HEK293 (cell line): Measurements from ENCODE around the gene ZBED6.

Experiments used
- IKZF3 ChIP-seq: fragments of 450-650 bp; IDR thresholded peaks from 2 replicates; pipeline ENCODE4 v1.5.0; 2018; ENCODE audit warnings: missing biosample characterization, mild to moderate bottlenecking, missing genetic modification characterization, moderate library complexity
- KLF8 ChIP-seq: fragments of 450-650 bp; formaldehyde crosslinking; IDR thresholded peaks from 2 replicates; pipeline ENCODE4 v1.5.1; 2016; ENCODE audit warnings: missing biosample characterization, missing genetic modification characterization
- PRDM6 ChIP-seq: fragments of 450-650 bp; formaldehyde crosslinking; IDR thresholded peaks from 2 replicates; pipeline ENCODE4 v1.5.1; 2017; ENCODE audit warnings: missing biosample characterization, missing genetic modification characterization
- SP3 ChIP-seq: fragments of 450-650 bp; formaldehyde crosslinking; IDR thresholded peaks from 2 replicates; pipeline ENCODE4 v1.5.1; 2016; ENCODE audit warnings: missing biosample characterization, missing genetic modification characterization
- ZBTB20 ChIP-seq: fragments of 450-650 bp; formaldehyde crosslinking; IDR thresholded peaks from 2 replicates; pipeline ENCODE4 v1.5.1; 2016; ENCODE audit warnings: missing biosample characterization, missing genetic modification characterization
- ZBTB26 ChIP-seq: fragments of 450-650 bp; formaldehyde crosslinking; optimal IDR thresholded peaks from 2 replicates; pipeline ENCODE3; 2016; ENCODE audit warnings: missing biosample characterization, mild to moderate bottlenecking, missing genetic modification characterization
- ZNF114 ChIP-seq: fragments of 450-650 bp; formaldehyde crosslinking; IDR thresholded peaks from 2 replicates; pipeline ENCODE4 v1.5.0; 2017; ENCODE audit warnings: missing biosample characterization, missing genetic modification characterization
- ZNF133 ChIP-seq: fragments of 450-650 bp; formaldehyde crosslinking; IDR thresholded peaks from 2 replicates; pipeline ENCODE4 v1.5.1; 2016; ENCODE audit warnings: missing biosample characterization, missing genetic modification characterization
- ZNF146 ChIP-seq: fragments of 450-650 bp; formaldehyde crosslinking; IDR thresholded peaks from 2 replicates; pipeline ENCODE4 v1.5.1; 2016; ENCODE audit warnings: missing biosample characterization, missing genetic modification characterization
- ZNF211 ChIP-seq: fragments of 450-650 bp; formaldehyde crosslinking; IDR thresholded peaks from 2 replicates; pipeline ENCODE4 v1.5.1; 2016; ENCODE audit warnings: low read depth, missing biosample characterization, missing genetic modification characterization
- ZNF24 ChIP-seq: fragments of 450-650 bp; formaldehyde crosslinking; IDR thresholded peaks from 2 replicates; pipeline ENCODE4 v1.5.1; 2016; ENCODE audit warnings: missing biosample characterization, missing genetic modification characterization
- ZNF311 ChIP-seq: fragments of 450-650 bp; formaldehyde crosslinking; IDR thresholded peaks from 2 replicates; pipeline ENCODE4 v1.5.1; 2017; ENCODE audit warnings: missing biosample characterization, missing genetic modification characterization, borderline replicate concordance
- ZNF335 ChIP-seq: fragments of 450-650 bp; formaldehyde crosslinking; conservative IDR thresholded peaks from 2 replicates; pipeline ENCODE4 v1.5.1; 2016; ENCODE audit warnings: missing biosample characterization, missing genetic modification characterization
- ZNF341 ChIP-seq: fragments of 450-650 bp; formaldehyde crosslinking; IDR thresholded peaks from 2 replicates; pipeline ENCODE4; 2016; ENCODE audit warnings: low read depth, missing biosample characterization, missing genetic modification characterization
- ZNF366 ChIP-seq: fragments of 450-650 bp; formaldehyde crosslinking; conservative IDR thresholded peaks from 2 replicates; pipeline ENCODE4 v1.5.1; 2016; ENCODE audit warnings: missing biosample characterization, missing genetic modification characterization
- ZNF404 ChIP-seq: fragments of 450-650 bp; formaldehyde crosslinking; IDR thresholded peaks from 2 replicates; pipeline ENCODE4 v1.5.1; 2017; ENCODE audit warnings: missing biosample characterization, missing genetic modification characterization
- ZNF433 ChIP-seq: fragments of 450-650 bp; formaldehyde crosslinking; IDR thresholded peaks from 2 replicates; pipeline ENCODE4 v1.5.1; 2016; ENCODE audit warnings: missing biosample characterization, missing genetic modification characterization, low read depth
- ZNF501 ChIP-seq: fragments of 450-650 bp; formaldehyde crosslinking; IDR thresholded peaks from 2 replicates; pipeline ENCODE4 v1.5.1; 2016; ENCODE audit warnings: missing biosample characterization, missing genetic modification characterization
- ZNF514 ChIP-seq: fragments of 450-650 bp; formaldehyde crosslinking; IDR thresholded peaks from 2 replicates; pipeline ENCODE4 v1.5.1; 2016; ENCODE audit warnings: missing biosample characterization, missing genetic modification characterization
- ZNF561 ChIP-seq: fragments of 450-650 bp; IDR thresholded peaks from 2 replicates; pipeline ENCODE4 v1.5.1; 2018; ENCODE audit warnings: missing biosample characterization, missing genetic modification characterization, borderline replicate concordance
- ZNF580 ChIP-seq: fragments of 450-650 bp; formaldehyde crosslinking; IDR thresholded peaks from 2 replicates; pipeline ENCODE4 v1.5.1; 2016; ENCODE audit warnings: missing biosample characterization, missing genetic modification characterization
- ZNF596 ChIP-seq: fragments of 450-650 bp; IDR thresholded peaks from 2 replicates; pipeline ENCODE4 v1.5.0; 2018; ENCODE audit warnings: missing biosample characterization, mild to moderate bottlenecking, missing genetic modification characterization, moderate library complexity
- ZNF610 ChIP-seq: fragments of 450-650 bp; formaldehyde crosslinking; IDR thresholded peaks from 2 replicates; pipeline ENCODE4 v1.5.1; 2016; ENCODE audit warnings: missing biosample characterization, missing genetic modification characterization, borderline replicate concordance
- ZNF776 ChIP-seq: fragments of 450-650 bp; formaldehyde crosslinking; IDR thresholded peaks from 2 replicates; pipeline ENCODE4 v1.5.0; 2017; ENCODE audit warnings: missing biosample characterization, missing genetic modification characterization, borderline replicate concordance
- ZNF785 ChIP-seq: fragments of 450-650 bp; formaldehyde crosslinking; IDR thresholded peaks from 2 replicates; pipeline ENCODE4 v1.5.1; 2016; ENCODE audit warnings: missing biosample characterization, missing genetic modification characterization
- ZNF830 ChIP-seq: fragments of 450-650 bp; IDR thresholded peaks from 2 replicates; pipeline ENCODE4 v1.5.0; 2018; ENCODE audit warnings: missing biosample characterization, missing genetic modification characterization, low read depth, mild to moderate bottlenecking, moderate library complexity
- TF ChIP-seq, protein P1 (sequence below): fragments of 450-650 bp; formaldehyde crosslinking; IDR thresholded peaks from 2 replicates; pipeline ENCODE4 v1.5.1; 2016; ENCODE audit warnings: missing biosample characterization, missing genetic modification characterization
- TF ChIP-seq, protein P2 (sequence below): fragments of 450-650 bp; formaldehyde crosslinking; IDR thresholded peaks from 2 replicates; pipeline ENCODE4 v1.5.1; 2016; ENCODE audit warnings: missing biosample characterization, missing genetic modification characterization
- TF ChIP-seq, protein P3 (sequence below): fragments of 450-650 bp; formaldehyde crosslinking; IDR thresholded peaks from 2 replicates; pipeline ENCODE4 v1.5.1; 2016; ENCODE audit warnings: missing biosample characterization, missing genetic modification characterization
- TF ChIP-seq, protein P4 (sequence below): fragments of 450-650 bp; formaldehyde crosslinking; IDR thresholded peaks from 2 replicates; pipeline ENCODE4 v1.5.1; 2016; ENCODE audit warnings: missing biosample characterization, missing genetic modification characterization

Gene ZBED6

GRCh38 chr1:203795441-203796235 is at the start of gene ZBED6, which contains the start of gene ZC3H11A (continued):
- TF ChIP-seq, protein P1, sequence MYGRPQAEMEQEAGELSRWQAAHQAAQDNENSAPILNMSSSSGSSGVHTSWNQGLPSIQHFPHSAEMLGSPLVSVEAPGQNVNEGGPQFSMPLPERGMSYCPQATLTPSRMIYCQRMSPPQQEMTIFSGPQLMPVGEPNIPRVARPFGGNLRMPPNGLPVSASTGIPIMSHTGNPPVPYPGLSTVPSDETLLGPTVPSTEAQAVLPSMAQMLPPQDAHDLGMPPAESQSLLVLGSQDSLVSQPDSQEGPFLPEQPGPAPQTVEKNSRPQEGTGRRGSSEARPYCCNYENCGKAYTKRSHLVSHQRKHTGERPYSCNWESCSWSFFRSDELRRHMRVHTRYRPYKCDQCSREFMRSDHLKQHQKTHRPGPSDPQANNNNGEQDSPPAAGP (tag by site-specific recombination) = no peak
- TF ChIP-seq ZNF433 (no peak), ZNF580 (tag by site-specific recombination) (peak; percentile 76), ZNF133 (tag by site-specific recombination) (no peak), ZNF146 (tag by site-specific recombination) (no peak), ZNF311 (no peak), ZNF561 (no peak), ZNF785 (no peak), SP3 (tag by site-specific recombination) (peak; percentile 96), ZNF114 (tag by site-specific recombination) (no peak), ZBTB20 (no peak; the same call in none of the 2 replicates), ZNF501 (tag by site-specific recombination) (0 out of 2 replicates have a peak, but pooled peaks have one; percentile 48), ZBTB26 (tag by site-specific recombination) (peak; percentile 40), ZNF404 (tag by site-specific recombination) (no peak), ZNF24 (tag by site-specific recombination) (peak; percentile 91), ZNF335 (tag by site-specific recombination) (peak; percentile 93), ZNF211 (tag by site-specific recombination) (no peak), ZNF366 (tag by site-specific recombination) (0 out of 2 replicates have a peak, but pooled peaks have one; percentile 8), ZNF596 (no peak), ZNF830 (tag by site-specific recombination) (no peak), IKZF3 (tag by site-specific recombination) (0 out of 2 replicates have a peak, but pooled peaks have one; percentile 28), ZNF514 (no peak), KLF8 (tag by site-specific recombination) (peak; percentile 82; the same call in 1 of the 2 replicates), ZNF776 (tag by site-specific recombination) (no peak), ZNF610 (tag by site-specific recombination) (peak; percentile 82; the same call in 1 of the 2 replicates), ZNF341 (tag by site-specific recombination) (peak; percentile 48; the same call in 1 of the 2 replicates), PRDM6 (no peak)
- TF ChIP-seq, protein P2, sequence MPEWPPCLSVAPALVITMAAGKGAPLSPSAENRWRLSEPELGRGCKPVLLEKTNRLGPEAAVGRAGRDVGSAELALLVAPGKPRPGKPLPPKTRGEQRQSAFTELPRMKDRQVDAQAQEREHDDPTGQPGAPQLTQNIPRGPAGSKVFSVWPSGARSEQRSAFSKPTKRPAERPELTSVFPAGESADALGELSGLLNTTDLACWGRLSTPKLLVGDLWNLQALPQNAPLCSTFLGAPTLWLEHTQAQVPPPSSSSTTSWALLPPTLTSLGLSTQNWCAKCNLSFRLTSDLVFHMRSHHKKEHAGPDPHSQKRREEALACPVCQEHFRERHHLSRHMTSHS = no peak
- TF ChIP-seq, protein P3, sequence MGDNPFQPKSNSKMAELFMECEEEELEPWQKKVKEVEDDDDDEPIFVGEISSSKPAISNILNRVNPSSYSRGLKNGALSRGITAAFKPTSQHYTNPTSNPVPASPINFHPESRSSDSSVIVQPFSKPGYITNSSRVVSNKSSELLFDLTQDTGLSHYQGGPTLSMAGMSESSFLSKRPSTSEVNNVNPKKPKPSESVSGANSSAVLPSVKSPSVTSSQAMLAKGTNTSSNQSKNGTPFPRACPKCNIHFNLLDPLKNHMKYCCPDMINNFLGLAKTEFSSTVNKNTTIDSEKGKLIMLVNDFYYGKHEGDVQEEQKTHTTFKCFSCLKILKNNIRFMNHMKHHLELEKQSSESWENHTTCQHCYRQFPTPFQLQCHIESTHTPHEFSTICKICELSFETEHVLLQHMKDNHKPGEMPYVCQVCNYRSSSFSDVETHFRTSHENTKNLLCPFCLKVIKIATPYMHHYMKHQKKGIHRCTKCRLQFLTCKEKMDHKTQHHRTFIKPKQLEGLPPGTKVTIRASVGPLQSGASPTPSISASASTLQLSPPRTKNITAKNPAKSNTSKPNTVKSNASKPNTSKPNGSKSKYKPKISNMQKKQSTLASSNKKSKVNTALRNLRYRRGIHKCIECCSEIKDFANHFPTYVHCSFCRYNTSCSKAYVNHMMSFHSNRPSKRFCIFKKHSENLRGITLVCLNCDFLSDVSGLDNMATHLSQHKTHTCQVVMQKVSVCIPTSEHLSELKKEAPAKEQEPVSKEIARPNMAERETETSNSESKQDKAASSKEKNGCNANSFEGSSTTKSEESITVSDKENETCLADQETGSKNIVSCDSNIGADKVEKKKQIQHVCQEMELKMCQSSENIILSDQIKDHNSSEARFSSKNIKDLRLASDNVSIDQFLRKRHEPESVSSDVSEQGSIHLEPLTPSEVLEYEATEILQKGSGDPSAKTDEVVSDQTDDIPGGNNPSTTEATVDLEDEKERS = no peak
- TF ChIP-seq, protein P4, sequence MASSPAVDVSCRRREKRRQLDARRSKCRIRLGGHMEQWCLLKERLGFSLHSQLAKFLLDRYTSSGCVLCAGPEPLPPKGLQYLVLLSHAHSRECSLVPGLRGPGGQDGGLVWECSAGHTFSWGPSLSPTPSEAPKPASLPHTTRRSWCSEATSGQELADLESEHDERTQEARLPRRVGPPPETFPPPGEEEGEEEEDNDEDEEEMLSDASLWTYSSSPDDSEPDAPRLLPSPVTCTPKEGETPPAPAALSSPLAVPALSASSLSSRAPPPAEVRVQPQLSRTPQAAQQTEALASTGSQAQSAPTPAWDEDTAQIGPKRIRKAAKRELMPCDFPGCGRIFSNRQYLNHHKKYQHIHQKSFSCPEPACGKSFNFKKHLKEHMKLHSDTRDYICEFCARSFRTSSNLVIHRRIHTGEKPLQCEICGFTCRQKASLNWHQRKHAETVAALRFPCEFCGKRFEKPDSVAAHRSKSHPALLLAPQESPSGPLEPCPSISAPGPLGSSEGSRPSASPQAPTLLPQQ (tag by site-specific recombination) = peak; percentile 70
